GM21786 (cell line): Measurements from ENCODE around the gene NGB.
A peak's percentile ranks its signal among the peaks of the same experiment; 100 is the strongest.
"Not testable (repeated sequence)": the region's sequence is repeated elsewhere in the genome, so short reads cannot be mapped to it uniquely, and the experiment has no call there.

Experiments used
- ATAC-seq: cut with Tn5 transposase; IDR thresholded peaks from one replicate; pipeline ENCODE4 v1.9.1; 2021; ENCODE audit not compliant: unreplicated experiment

The NGB gene

GRCh38 chr14:77271113-77271710, at the start of gene NGB:
Gene NGB (minus strand): TSS chr14:77271206. CDS start chr14:77270937, 269 bp downstream.
- ATAC-seq: no peak

GRCh38 chr14:77320238-77320935, 49.4 kb upstream of the NGB start, which contains the start of gene POMT2:
Gene POMT2 (minus strand): TSS chr14:77320883. CDS start chr14:77320681, 202 bp downstream.
- ATAC-seq: peak; percentile 60

GRCh38 chr14:77319422-77319821, 48.4 kb upstream of the NGB start:
- no peak for ATAC-seq

GRCh38 chr14:77318756-77319155, 47.8 kb upstream of the NGB start:
- ATAC-seq: not testable (repeated sequence)

- ATAC-seq: no peak
These were observed 47.1 kb upstream of the NGB start for GRCh38 chr14:77318006-77318553.

GRCh38 chr14:77316872-77317301, 45.9 kb upstream of the NGB start:
- ATAC-seq: no peak

- ATAC-seq: no peak
These were observed 45.1 kb upstream of the NGB start for GRCh38 chr14:77316195-77316505.

- no peak for ATAC-seq
These were observed 43.8 kb upstream of the NGB start for GRCh38 chr14:77314539-77315457.

GRCh38 chr14:77314043-77314442, 43.0 kb upstream of the NGB start:
- ATAC-seq: no peak

GRCh38 chr14:77313371-77313770, 42.4 kb upstream of the NGB start:
- ATAC-seq: no peak

GRCh38 chr14:77311217-77311616, 40.2 kb upstream of the NGB start:
- no peak for ATAC-seq

- ATAC-seq: no peak
These were observed 39.0 kb upstream of the NGB start for GRCh38 chr14:77310026-77310425.

GRCh38 chr14:77309131-77309530, 38.1 kb upstream of the NGB start:
- ATAC-seq: no peak

GRCh38 chr14:77306851-77307496, 36.0 kb upstream of the NGB start:
- ATAC-seq: no peak

GRCh38 chr14:77306416-77306815, 35.4 kb upstream of the NGB start:
- no peak for ATAC-seq

- ATAC-seq: no peak
These were observed 34.7 kb upstream of the NGB start for GRCh38 chr14:77305696-77306095.

- ATAC-seq: peak; percentile 50
These were observed 32.6 kb upstream of the NGB start for GRCh38 chr14:77303417-77304156.

- ATAC-seq: no peak
These were observed 31.9 kb upstream of the NGB start for GRCh38 chr14:77302926-77303325.

GRCh38 chr14:77301103-77301502, 30.1 kb upstream of the NGB start:
- ATAC-seq: no peak

- ATAC-seq: no peak
These were observed 28.8 kb upstream of the NGB start for GRCh38 chr14:77299771-77300170.
